Measurements from ENCODE around the gene EDDM13. TPM values are rescaled to one million over a fixed set of nuclear protein-coding genes. Genes with fewer than 3 reads are reported as not detected.

Gene EDDM13
- total and polyA plus RNA-seq, 2 donors (not counting 3 experiments of a cell fraction or from before 2014, with no cell fraction given), result 0.51 TPM; not detected in 1

- Histone ChIP-seq H3K79me2 (ENCODE audit: control insufficient read depth, insufficient read depth, low read length) (no peaks in the 10 kb centered on the region), H3K9me1 (replicated peaks; ENCODE audit: control insufficient read depth, extremely low read depth, insufficient read depth, low read length) (no peaks in the 10 kb centered on the region), H3K4me2 (ENCODE audit: insufficient read depth, low read length) (no peak overlapping the region), H3K4me1 (ENCODE audit: control insufficient read depth, extremely low read depth, insufficient read depth, low read length) (peaks cover 6% of the 10 kb centered on the region), H3K27me3 (ENCODE audit: control insufficient read depth in 2 of 2, insufficient read depth in 2 of 2, low read length in 2 of 2) (no peaks in the 10 kb centered on the region), H3K9ac (replicated peaks; ENCODE audit: extremely low read depth, insufficient read depth, low read length) (no peak overlapping the region), H2AFZ (ENCODE audit: low read depth, low read length) (no peak overlapping the region), H4K20me1 (replicated peaks; ENCODE audit: control insufficient read depth, extremely low read depth, insufficient read depth, low read length) (no peaks in the 10 kb centered on the region), H3K4me3 (replicated peaks in 1 of 3; ENCODE audit: insufficient read depth in 1 of 3, low read depth in 1 of 3, low read length in 3 of 3) (no peak overlapping the region), H3K36me3 (ENCODE audit: control insufficient read depth in 2 of 2, extremely low read depth in 1 of 2, insufficient read depth in 2 of 2, low read length in 2 of 2) (no peaks in the 10 kb centered on the region), H3K27ac (ENCODE audit: insufficient read depth, low read depth, low read length) (no peak overlapping the region), H3K9me3 (replicated peaks; ENCODE audit: control insufficient read depth, insufficient read depth, low read length) (no peaks in the 10 kb centered on the region)
- no peak for TF ChIP-seq POLR2AphosphoS5 (IDR thresholded peaks at IDR 0.05; ENCODE audit: insufficient read depth, low read depth, low read length)
- TF ChIP-seq, protein P1, sequence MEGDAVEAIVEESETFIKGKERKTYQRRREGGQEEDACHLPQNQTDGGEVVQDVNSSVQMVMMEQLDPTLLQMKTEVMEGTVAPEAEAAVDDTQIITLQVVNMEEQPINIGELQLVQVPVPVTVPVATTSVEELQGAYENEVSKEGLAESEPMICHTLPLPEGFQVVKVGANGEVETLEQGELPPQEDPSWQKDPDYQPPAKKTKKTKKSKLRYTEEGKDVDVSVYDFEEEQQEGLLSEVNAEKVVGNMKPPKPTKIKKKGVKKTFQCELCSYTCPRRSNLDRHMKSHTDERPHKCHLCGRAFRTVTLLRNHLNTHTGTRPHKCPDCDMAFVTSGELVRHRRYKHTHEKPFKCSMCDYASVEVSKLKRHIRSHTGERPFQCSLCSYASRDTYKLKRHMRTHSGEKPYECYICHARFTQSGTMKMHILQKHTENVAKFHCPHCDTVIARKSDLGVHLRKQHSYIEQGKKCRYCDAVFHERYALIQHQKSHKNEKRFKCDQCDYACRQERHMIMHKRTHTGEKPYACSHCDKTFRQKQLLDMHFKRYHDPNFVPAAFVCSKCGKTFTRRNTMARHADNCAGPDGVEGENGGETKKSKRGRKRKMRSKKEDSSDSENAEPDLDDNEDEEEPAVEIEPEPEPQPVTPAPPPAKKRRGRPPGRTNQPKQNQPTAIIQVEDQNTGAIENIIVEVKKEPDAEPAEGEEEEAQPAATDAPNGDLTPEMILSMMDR (IDR thresholded peaks at IDR 0.05; ENCODE audit: extremely low read depth in 1 of 2, insufficient read depth in 1 of 2, low read depth in 1 of 2, low read length in 2 of 2), result peak; percentile 97 to 98
- CTCF ChIA-PET, result interaction anchor here (0.5 to 3.1 kb wide), 44 partner anchors 9 to 677 kb away, joined by 3 to 254 read pairs (median 5); partner anchors contain the start of genes EDDM13 and ZNF444
- DNase-seq (ENCODE audit: low read depth, low spot score), result peak; percentile 47
- intact Hi-C loops (cut with micrococcal nuclease), result loop anchor here (1.0 kb wide), 1 partner anchor 56 kb away; no protein-coding TSS in a partner anchor
- FAIRE-seq, result peak; percentile 63
- dilution Hi-C loops (cut with MboI; ENCODE audit: extremely low pct_ligation_motif_present, low sequenced_read_pairs), result no loop called here
- no TSS peak for BruUV-seq (replicated peaks)
- POLR2A ChIA-PET, result no interaction called here
These were observed 37.1 kb downstream of the EDDM13 start for GRCh38 chr19:56309511-56310185.

DNA sequence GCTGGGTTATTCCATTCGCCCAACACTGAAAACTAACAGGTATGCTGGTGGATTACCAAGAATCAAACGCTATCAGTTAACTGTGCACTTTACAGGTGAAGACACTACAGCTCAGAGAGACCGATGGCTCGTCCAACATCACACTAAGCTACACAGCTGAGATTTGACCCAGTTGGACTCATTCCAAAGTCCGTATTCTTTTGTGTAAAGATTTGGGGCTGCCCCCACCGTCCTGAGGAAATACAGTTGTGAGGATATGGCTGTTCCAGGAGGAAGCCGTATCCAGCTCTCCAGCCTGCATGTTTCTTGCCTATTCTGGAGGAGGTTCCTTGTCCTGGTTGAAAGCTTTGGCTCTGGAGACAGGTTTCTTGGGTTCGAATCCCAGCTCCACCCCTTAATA is 37.9 kb downstream of the EDDM13 start:
- H3K9me1 ChIP-seq (replicated peaks; ENCODE audit: control insufficient read depth, extremely low read depth, insufficient read depth, low read length), result no peaks in the 10 kb centered on the region
- BruUV-seq (replicated peaks), result no TSS peak
- FAIRE-seq, result no peak
- TF ChIP-seq, protein P1 (IDR thresholded peaks at IDR 0.05; ENCODE audit: extremely low read depth in 1 of 2, insufficient read depth in 1 of 2, low read depth in 1 of 2, low read length in 2 of 2), result no peak
- TF ChIP-seq POLR2AphosphoS5 (IDR thresholded peaks at IDR 0.05; ENCODE audit: insufficient read depth, low read depth, low read length) (no peak), MYC (IDR thresholded peaks at IDR 0.05; ENCODE audit: low read depth, low read length) (no peak)
- POLR2A ChIA-PET, result no interaction called here
- CTCF ChIA-PET, result interaction anchor here (1.2 to 3.1 kb wide), 21 partner anchors 10 to 244 kb away, joined by 3 to 254 read pairs (median 9); partner anchors contain the start of gene EDDM13
- no peak overlapping the region for H3K4me2 ChIP-seq (ENCODE audit: insufficient read depth, low read length)
- no peaks in the 10 kb centered on the region for H4K20me1 ChIP-seq (replicated peaks; ENCODE audit: control insufficient read depth, extremely low read depth, insufficient read depth, low read length)
- peaks cover 8% of the 10 kb centered on the region for H3K4me1 ChIP-seq (ENCODE audit: control insufficient read depth, extremely low read depth, insufficient read depth, low read length)
- dilution Hi-C loops (cut with MboI; ENCODE audit: extremely low pct_ligation_motif_present, low sequenced_read_pairs), result no loop called here
- no peak overlapping the region for H3K4me3 ChIP-seq (replicated peaks in 1 of 3; ENCODE audit: insufficient read depth in 1 of 3, low read depth in 1 of 3, low read length in 3 of 3)
- H3K9me3 ChIP-seq (replicated peaks; ENCODE audit: control insufficient read depth, insufficient read depth, low read length), result no peaks in the 10 kb centered on the region
- H3K9ac ChIP-seq (replicated peaks; ENCODE audit: extremely low read depth, insufficient read depth, low read length), result no peak overlapping the region
- no peak overlapping the region for H3K27ac ChIP-seq (ENCODE audit: insufficient read depth, low read depth, low read length)
- no peak overlapping the region for H2AFZ ChIP-seq (ENCODE audit: low read depth, low read length)
- no peaks in the 10 kb centered on the region for H3K36me3 ChIP-seq (ENCODE audit: control insufficient read depth in 2 of 2, extremely low read depth in 1 of 2, insufficient read depth in 2 of 2, low read length in 2 of 2)
- no peak for DNase-seq (ENCODE audit: low read depth, low spot score)
- intact Hi-C loops (cut with micrococcal nuclease), result no loop called here
- no peaks in the 10 kb centered on the region for H3K79me2 ChIP-seq (ENCODE audit: control insufficient read depth, insufficient read depth, low read length)
- H3K27me3 ChIP-seq (ENCODE audit: control insufficient read depth in 2 of 2, insufficient read depth in 2 of 2, low read length in 2 of 2), result no peaks in the 10 kb centered on the region
